Prostate gland (tissue), 2 donors: ENCODE measurements around the gene CLDN24. TPM values are rescaled to one million over a fixed set of nuclear protein-coding genes. Genes with fewer than 3 reads are reported as not detected.

Experiments
- DNase-seq: peaks from one replicate; pipeline ENCODE4 v3.0.0-alpha.2; 2019; ENCODE audit warnings: low spot score
- H3K27ac ChIP-seq, 2 donors: fragments of 200-600 bp; sonication (generic); 2 replicates each; pipeline ENCODE4 v1.5.1; 2017 to 2019
- H3K27me3 ChIP-seq: fragments of 200-600 bp; sonication (generic); replicated peaks from 2 replicates; pipeline ENCODE4 v1.5.1; 2019; ENCODE audit not compliant: insufficient read depth
- H3K36me3 ChIP-seq, 2 donors: fragments of 200-600 bp; sonication (generic); 1 replicate in 1 of 2; 2 replicates in 1 of 2; pipeline versions ENCODE4 v1.5.1 to v1.8.1; 2017 to 2019
- H3K4me1 ChIP-seq: fragments of 200-600 bp; sonication (generic); replicated peaks from 2 replicates; pipeline ENCODE4 v1.5.1; 2019
- H3K4me3 ChIP-seq, 2 donors: fragments of 200-600 bp; sonication (generic); 2 replicates each; pipeline ENCODE4 v1.5.1; 2017 to 2019
- H3K9me3 ChIP-seq: fragments of 200-600 bp; sonication (generic); 2 replicates; pipeline ENCODE4 v1.5.1; 2017
- POLR2A ChIP-seq: fragments of 450-650 bp; IDR thresholded peaks from one replicate; pipeline ENCODE4 v1.6.1; 2016; ENCODE audit warnings: antibody characterized with exemption, mild to moderate bottlenecking
- POLR2AphosphoS5 ChIP-seq: sonication (generic); formaldehyde crosslinking; IDR thresholded peaks from one replicate; pipeline ENCODE4 v1.6.1; 2017; ENCODE audit warnings: antibody characterized with exemption
- WGBS: methylation state at CpG from one replicate; pipeline ENCODE4 v1.1.5; 2018; 5-methylcytosine and 5-hydroxymethylcytosine counted together
- intact Hi-C: fragments of 100-400 bp; cut with DNase I; formaldehyde crosslinking; loops from one replicate; pipeline ENCODE4 v1.14.2; 2022
- total RNA-seq, 2 donors: library from RNA; depleted of rRNA; stranded (reverse); fragments of >200 nt; gene quantifications; one replicate each; pipeline ENCODE4 v1.1.0, GENCODE V29; 2016
- TF ChIP-seq, protein P1 (sequence below), 4 experiments: fragments of 200-600 bp in 2 of 4; fragments of 450-650 bp in 2 of 4; sonication (generic) in 2 of 4; IDR thresholded peaks; 1 replicate in 3 of 4; 2 replicates in 1 of 4; pipeline ENCODE4 v1.5.1; 2016 to 2019; ENCODE audit warnings: antibody characterized with exemption in 4 of 4, mild to moderate bottlenecking in 2 of 4, moderate library complexity in 2 of 4

Gene CLDN24
- total RNA-seq, 2 donors from 2014 or later = not detected

DNA sequence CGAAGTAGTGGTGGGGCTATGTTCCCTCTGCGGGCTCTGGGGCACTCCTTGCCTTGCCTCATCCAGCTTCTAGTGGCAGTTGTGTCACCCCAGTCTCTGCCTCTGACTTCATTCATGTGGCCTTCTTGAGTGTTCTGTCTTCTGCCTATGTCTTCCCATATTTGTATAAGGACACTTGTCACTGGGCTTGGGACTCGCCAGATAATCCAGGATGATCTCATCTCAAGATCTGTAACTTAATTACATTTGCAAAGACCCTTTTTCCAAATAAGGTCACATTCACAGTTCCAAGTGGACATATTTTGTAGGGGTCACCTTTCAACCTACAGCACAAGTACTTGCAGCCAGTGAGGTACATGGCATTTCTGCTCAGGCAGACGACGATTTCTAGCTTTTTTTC is 30.3 kb upstream of the CLDN24 start:
- TF ChIP-seq POLR2AphosphoS5 (no peak), POLR2A (no peak)
- TF ChIP-seq, protein P1, sequence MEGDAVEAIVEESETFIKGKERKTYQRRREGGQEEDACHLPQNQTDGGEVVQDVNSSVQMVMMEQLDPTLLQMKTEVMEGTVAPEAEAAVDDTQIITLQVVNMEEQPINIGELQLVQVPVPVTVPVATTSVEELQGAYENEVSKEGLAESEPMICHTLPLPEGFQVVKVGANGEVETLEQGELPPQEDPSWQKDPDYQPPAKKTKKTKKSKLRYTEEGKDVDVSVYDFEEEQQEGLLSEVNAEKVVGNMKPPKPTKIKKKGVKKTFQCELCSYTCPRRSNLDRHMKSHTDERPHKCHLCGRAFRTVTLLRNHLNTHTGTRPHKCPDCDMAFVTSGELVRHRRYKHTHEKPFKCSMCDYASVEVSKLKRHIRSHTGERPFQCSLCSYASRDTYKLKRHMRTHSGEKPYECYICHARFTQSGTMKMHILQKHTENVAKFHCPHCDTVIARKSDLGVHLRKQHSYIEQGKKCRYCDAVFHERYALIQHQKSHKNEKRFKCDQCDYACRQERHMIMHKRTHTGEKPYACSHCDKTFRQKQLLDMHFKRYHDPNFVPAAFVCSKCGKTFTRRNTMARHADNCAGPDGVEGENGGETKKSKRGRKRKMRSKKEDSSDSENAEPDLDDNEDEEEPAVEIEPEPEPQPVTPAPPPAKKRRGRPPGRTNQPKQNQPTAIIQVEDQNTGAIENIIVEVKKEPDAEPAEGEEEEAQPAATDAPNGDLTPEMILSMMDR (IDR thresholded peaks at IDR 0.05) = no peak
- intact Hi-C loops = no loop called here
- Histone ChIP-seq H3K27ac (no peak overlapping the region), H3K27me3 (no peaks in the 10 kb centered on the region), H3K4me3 (no peak overlapping the region), H3K4me1 (no peaks in the 10 kb centered on the region), H3K36me3 (no peaks in the 10 kb centered on the region), H3K9me3 (no peaks in the 10 kb centered on the region)
- DNase-seq = no peak
- WGBS = 88% methylated on average over 5 of the region's 5 CpGs

DNA sequence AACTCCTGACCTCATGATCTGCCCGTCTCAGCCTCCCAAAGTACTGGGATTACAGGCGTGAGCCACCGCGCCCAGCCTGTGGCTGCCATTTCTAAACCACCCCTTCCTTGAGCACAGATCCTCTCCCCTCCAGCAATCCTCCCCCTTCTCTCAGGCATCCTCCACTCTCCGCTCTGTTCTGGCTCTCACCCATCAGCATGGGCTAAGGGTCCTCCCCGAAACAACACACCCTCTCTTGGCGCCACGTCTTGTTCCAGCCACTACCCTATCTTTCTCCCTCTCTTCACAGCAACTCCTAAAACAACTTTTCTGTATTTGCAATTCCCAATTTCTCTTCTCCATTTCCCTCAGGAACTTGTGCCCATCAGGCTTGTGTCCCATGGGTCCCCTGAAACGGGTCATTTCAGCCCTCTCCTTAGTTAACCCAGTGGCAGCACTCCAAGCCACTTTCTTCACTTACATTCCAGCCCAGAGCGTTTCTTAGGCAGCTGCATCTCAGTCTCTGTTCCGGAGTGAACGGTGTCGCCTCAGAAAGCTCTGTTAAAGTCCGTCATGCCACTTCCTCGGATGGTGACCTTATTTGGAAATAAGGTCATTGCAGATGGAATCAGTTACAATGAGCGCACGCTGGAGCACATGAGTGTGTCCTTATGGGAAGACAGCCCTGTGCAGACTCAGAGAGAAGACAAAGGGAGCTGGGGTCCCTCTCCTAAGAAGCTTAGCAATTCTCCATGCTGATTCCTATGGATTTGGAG is 28.3 kb upstream of the CLDN24 start:
- no peaks in the 10 kb centered on the region for H3K36me3 ChIP-seq
- WGBS = 88% methylated on average over 17 of the region's 17 CpGs
- no peaks in the 10 kb centered on the region for H3K4me1 ChIP-seq
- no peak for TF ChIP-seq POLR2A
- TF ChIP-seq, protein P1 (IDR thresholded peaks at IDR 0.05) = no peak
- intact Hi-C loops = no loop called here
- no peaks in the 10 kb centered on the region for H3K9me3 ChIP-seq
- H3K27ac ChIP-seq = no peak overlapping the region
- no peak overlapping the region for H3K4me3 ChIP-seq
- DNase-seq = no peak
- H3K27me3 ChIP-seq = no peaks in the 10 kb centered on the region

DNA sequence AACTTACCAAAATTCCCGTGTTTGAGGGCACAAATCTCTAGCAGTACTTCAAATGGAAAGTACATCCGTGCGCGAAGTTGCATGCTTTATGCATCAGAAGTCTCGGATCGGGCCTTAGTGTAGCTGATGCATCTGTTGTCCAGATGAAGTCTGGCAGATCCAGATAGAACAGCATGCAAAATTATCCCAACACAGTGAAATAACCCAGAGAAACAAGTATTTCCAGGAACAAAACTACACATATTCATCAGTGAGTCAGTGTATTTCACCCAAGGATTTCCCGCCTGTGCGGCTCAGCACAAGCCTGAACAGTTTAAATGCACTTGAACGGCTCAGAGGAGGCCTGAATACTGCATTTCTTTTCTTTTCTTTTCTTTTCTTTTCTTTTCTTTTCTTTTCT is 27.4 kb upstream of the CLDN24 start:
- 92% methylated on average over 9 of the region's 9 CpGs for WGBS

DNA sequence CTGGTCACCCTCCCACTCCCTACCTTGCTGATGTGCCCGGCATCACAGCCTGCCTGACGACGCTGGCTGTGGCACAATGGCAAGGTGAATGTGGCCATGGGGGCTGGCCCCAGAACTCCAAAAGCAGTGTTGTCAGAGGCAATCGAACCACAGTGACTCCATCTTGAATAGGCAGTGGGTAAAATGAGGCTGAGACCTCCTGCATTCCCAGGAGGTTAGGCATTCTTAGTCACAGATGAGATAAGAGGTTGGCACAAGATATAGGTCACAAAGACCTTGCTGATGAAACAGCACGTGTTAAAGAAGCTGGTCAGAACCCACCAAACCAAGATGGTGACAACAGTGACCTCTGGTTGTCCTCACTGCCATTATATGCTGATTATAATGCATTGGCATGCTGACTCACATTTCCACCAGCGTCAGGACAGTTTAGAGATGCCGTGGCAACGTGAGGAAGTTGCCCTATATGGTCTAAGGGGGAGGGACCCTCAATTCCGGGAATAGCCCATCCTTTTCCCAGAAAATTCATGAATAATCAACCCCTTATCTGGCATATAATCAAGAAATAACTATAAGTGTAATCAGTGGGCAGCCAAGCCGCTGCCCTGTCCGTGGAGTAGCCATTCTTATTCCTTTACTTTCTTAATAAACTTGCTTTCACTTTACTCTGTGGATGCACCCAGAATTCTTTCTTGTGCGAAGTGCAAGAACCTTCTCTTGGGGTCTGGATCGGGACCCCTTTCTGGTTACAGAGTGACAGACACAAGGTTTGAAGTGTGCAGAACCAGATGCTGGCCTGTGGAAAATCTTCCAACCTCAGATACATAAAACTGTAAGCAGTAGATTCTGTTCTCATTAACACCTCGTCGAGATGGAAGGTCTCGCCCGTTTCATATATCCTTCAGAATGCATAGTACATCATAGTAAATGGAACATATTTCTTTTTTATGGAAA is 26.8 kb upstream of the CLDN24 start:
- H3K9me3 ChIP-seq = no peaks in the 10 kb centered on the region
- intact Hi-C loops = no loop called here
- no peak for TF ChIP-seq POLR2AphosphoS5
- TF ChIP-seq, protein P1 (IDR thresholded peaks at IDR 0.05) = no peak
- TF ChIP-seq POLR2A = no peak
- 83% methylated on average over 17 of the region's 17 CpGs for WGBS
- no peak overlapping the region for H3K4me3 ChIP-seq
- H3K36me3 ChIP-seq = no peaks in the 10 kb centered on the region
- H3K27me3 ChIP-seq = no peaks in the 10 kb centered on the region
- no peaks in the 10 kb centered on the region for H3K4me1 ChIP-seq
- DNase-seq = no peak
- no peak overlapping the region for H3K27ac ChIP-seq

More for the DNA sequence above, 27.4 kb upstream of the CLDN24 start:
- Histone ChIP-seq H3K36me3 (no peaks in the 10 kb centered on the region), H3K27me3 (no peaks in the 10 kb centered on the region), H3K9me3 (no peaks in the 10 kb centered on the region), H3K27ac (no peak overlapping the region), H3K4me3 (no peak overlapping the region), H3K4me1 (no peaks in the 10 kb centered on the region)
- no peak for DNase-seq
- intact Hi-C loops = no loop called here
- TF ChIP-seq, protein P1 (IDR thresholded peaks at IDR 0.05) = no peak
- TF ChIP-seq POLR2A = no peak
